K562 (cell line): ENCODE measurements around the gene KLK15. TPM values are rescaled to one million over a fixed set of nuclear protein-coding genes. Genes with fewer than 3 reads are reported as not detected.
A peak's percentile ranks its signal among the peaks of the same experiment; 100 is the strongest.

Source experiments
- CHD7 ChIP-seq: fragments of 200-600 bp; sonication (generic); IDR thresholded peaks from one replicate; pipeline ENCODE4 v1.6.1; 2012; ENCODE audit warnings: mild to moderate bottlenecking, low read depth, low read length, inconsistent platforms
- E2F8 ChIP-seq: fragments of 450-650 bp; IDR thresholded peaks from 2 replicates; pipeline ENCODE4 v1.7.1; 2018; ENCODE audit warnings: mild to moderate bottlenecking, low read depth; ENCODE audit not compliant: partially characterized antibody
- ELF4 ChIP-seq: fragments of 450-650 bp; formaldehyde crosslinking; IDR thresholded peaks from 2 replicates; pipeline ENCODE4 v1.4.0; 2022; ENCODE audit warnings: missing genetic modification characterization
- GABPB1 ChIP-seq: sonication (generic); formaldehyde crosslinking; IDR thresholded peaks from 2 replicates; pipeline ENCODE4 v1.8.0; 2022; ENCODE audit warnings: mild to moderate bottlenecking, missing genetic modification reagents
- HDGF ChIP-seq: fragments of 450-650 bp; IDR thresholded peaks from 2 replicates; pipeline ENCODE4 v1.6.1; 2016
- HNRNPLL ChIP-seq: fragments of 200-400 bp; formaldehyde crosslinking; IDR thresholded peaks from 2 replicates; pipeline ENCODE4 v1.6.1; 2017; ENCODE audit warnings: low read length, low read depth, mild to moderate bottlenecking; ENCODE audit not compliant: poor library complexity, severe bottlenecking
- IRF1 ChIP-seq: sonication (generic); formaldehyde crosslinking; IDR thresholded peaks from 2 replicates; pipeline ENCODE4 v1.8.0; 2022; ENCODE audit warnings: missing genetic modification reagents, mild to moderate bottlenecking, borderline replicate concordance
- KDM4B ChIP-seq, 2 experiments: fragments of 450-650 bp in 1 of 2; sonication (generic) in 1 of 2; IDR thresholded peaks; 2 replicates each; pipeline ENCODE4 v1.6.1; 2016 to 2017; ENCODE audit warnings: borderline replicate concordance in 2 of 2, antibody characterized with exemption in 1 of 2, low read depth in 1 of 2, mild to moderate bottlenecking in 1 of 2
- MYNN ChIP-seq, 2 experiments: sonication (generic); formaldehyde crosslinking in 1 of 2; IDR thresholded peaks; 2 replicates each; pipeline versions ENCODE4 v1.5.0 to v1.6.1; 2016 to 2020; ENCODE audit warnings: antibody characterized with exemption in 1 of 2, missing genetic modification reagents in 1 of 2
- polyA plus RNA-seq, 8 experiments: library from polyadenylated mRNA; depleted of rRNA in 4 of 8; stranded (reverse) in 5 of 8; unstranded in 3 of 8; fragments of >200 nt; fragmentation: Nextera tagmentation in 2 of 8; fragmentation: Illumina TruSeq in 1 of 8; extraction: Ambion mirVana in 2 of 8; extraction: Trizol in 1 of 8; gene quantifications; 2 replicates each; pipeline versions ENCODE4 v1.2.1 to v1.2.3, GENCODE V29; 2011 to 2014; ENCODE audit warnings: inconsistent platforms in 1 of 8, missing spikeins in 1 of 8
- total RNA-seq, 7 experiments: library from RNA; depleted of rRNA in 6 of 7; stranded (reverse); fragments of >200 nt in 6 of 7; fragmentation: Illumina TruSeq in 2 of 7; extraction: Trizol in 2 of 7; gene quantifications; 2 replicates each; pipeline versions ENCODE4 v1.2.1 to v1.2.3, GENCODE V29; 2011 to 2021; ENCODE audit warnings: low replicate concordance in 1 of 7

The KLK15 gene
- total and polyA plus RNA-seq, 9 of the 15 experiments (the other 6 are each of a cell fraction or from before 2014, with no cell fraction given) = not detected

GRCh38 chr19:50820549-50821247, 12.7 kb downstream of the KLK15 start (continued):
- TF ChIP-seq MYNN (IDR thresholded peaks at IDR 0.05) = no peak
- no peak for TF ChIP-seq MYNN (CRISPR knock-in tag; IDR thresholded peaks at IDR 0.05)
- TF ChIP-seq IRF1 (CRISPR knock-in tag) = no peak
- peak; percentile 79; the same call in 1 of the 2 replicates for TF ChIP-seq HDGF
- TF ChIP-seq E2F8 = no peak
- no peak for TF ChIP-seq CHD7
- no peak for TF ChIP-seq KDM4B (IDR thresholded peaks at IDR 0.05; ENCODE audit: borderline replicate concordance in 2 of 2, low read depth in 1 of 2)
- TF ChIP-seq HNRNPLL = no peak
- peak; percentile 57; the same call in 1 of the 2 replicates for TF ChIP-seq ELF4 (CRISPR knock-in tag)
- 0 out of 2 replicates have a peak, but pooled peaks have one; percentile 20 for TF ChIP-seq GABPB1 (CRISPR knock-in tag)
